Peyer's patch (tissue), 4 donors: Measurements from ENCODE around the gene CBX4. TPM values are rescaled to one million over a fixed set of nuclear protein-coding genes. Genes with fewer than 3 reads are reported as not detected.

Experiments used
- DNase-seq, 3 donors: peaks; one replicate each; pipeline ENCODE4 v3.0.0-alpha.2; 2017 to 2019
- H3K27ac ChIP-seq, 4 donors: fragments of 200-600 bp; sonication (generic); one replicate each; pipeline ENCODE4 v1.5.1; 2016 to 2019
- H3K27me3 ChIP-seq, 2 donors: fragments of 200-600 bp; sonication (generic); one replicate each; pipeline ENCODE4 v1.5.1; 2019
- H3K36me3 ChIP-seq, 3 donors: fragments of 200-600 bp; sonication (generic); one replicate each; pipeline ENCODE4 v1.5.1; 2016 to 2019
- H3K4me1 ChIP-seq, 4 donors: fragments of 200-600 bp; sonication (generic); one replicate each; pipeline ENCODE4 v1.5.1; 2016 to 2019
- H3K4me3 ChIP-seq, 4 donors: fragments of 200-600 bp; sonication (generic); 1 replicate in 3 of 4; 2 replicates in 1 of 4; pipeline ENCODE4 v1.5.1; 2016 to 2019; ENCODE audit warnings: mild to moderate bottlenecking in 1 of 4
- H3K9me3 ChIP-seq, 4 donors: fragments of 200-600 bp; sonication (generic); one replicate each; pipeline ENCODE4 v1.5.1; 2016 to 2019; ENCODE audit warnings: mild to moderate bottlenecking in 1 of 4
- POLR2A ChIP-seq, 2 donors: fragments of 450-650 bp; IDR thresholded peaks; one replicate each; pipeline ENCODE4 v1.5.1; 2017; ENCODE audit warnings: antibody characterized with exemption in 2 of 2, mild to moderate bottlenecking in 2 of 2, moderate library complexity in 2 of 2
- total RNA-seq, 4 donors: library from RNA; depleted of rRNA; stranded (reverse); fragments of >200 nt; gene quantifications; one replicate each; pipeline ENCODE4 v1.1.0, GENCODE V29; 2016
- TF ChIP-seq, protein P1 (sequence below), 6 experiments: fragments of 450-650 bp in 4 of 6; fragments of 200-600 bp in 2 of 6; sonication (generic) in 1 of 6; IDR thresholded peaks; one replicate each; pipeline ENCODE4 v1.5.1; 2017 to 2019; ENCODE audit warnings: antibody characterized with exemption in 6 of 6, mild to moderate bottlenecking in 3 of 6, moderate library complexity in 1 of 6

CBX4 gene
- total RNA-seq, 4 donors from 2014 or later: 4.9 to 19.0 (median 12.3) TPM

DNA sequence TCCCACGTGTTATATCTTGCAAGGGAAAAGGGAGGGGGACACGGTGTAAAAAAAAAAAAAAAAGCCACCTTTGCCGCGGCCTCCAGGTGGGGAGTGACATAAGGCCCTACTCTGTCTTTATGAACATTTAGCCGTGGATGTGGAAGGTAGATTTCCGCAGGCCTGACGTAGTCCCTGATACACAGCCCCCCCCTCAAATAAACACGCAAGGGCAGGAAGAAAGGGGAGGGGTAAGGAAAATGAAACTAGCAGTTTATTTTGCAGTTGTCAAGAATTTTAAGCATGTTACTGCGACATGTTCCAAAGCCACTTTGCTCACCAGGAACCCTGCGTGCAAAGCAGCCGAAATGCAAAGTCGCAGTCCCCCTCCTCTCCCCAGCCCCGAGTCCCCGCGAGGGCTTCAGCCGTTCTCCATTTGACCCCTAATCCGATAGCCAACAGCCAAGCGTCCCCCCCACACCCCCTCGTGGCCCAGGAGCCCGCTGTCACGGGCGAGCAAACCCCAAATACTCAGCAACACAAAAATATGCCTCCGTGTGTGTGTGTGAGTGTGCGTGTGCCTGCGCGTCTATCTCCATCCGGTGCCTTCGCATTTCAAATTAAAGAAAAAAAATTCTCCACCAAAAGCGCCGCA lies 1.2 kb downstream of the CBX4 start:
- H3K36me3 ChIP-seq: peaks cover 0 to 18% (median 0%) of the 10 kb centered on the region in 3 donors
- H3K4me3 ChIP-seq: peak overlapping the region; percentile 79 to 91 (median 88)
- peaks cover 0 to 22% of the 10 kb centered on the region in 2 donors for H3K27me3 ChIP-seq
- TF ChIP-seq, protein P1, sequence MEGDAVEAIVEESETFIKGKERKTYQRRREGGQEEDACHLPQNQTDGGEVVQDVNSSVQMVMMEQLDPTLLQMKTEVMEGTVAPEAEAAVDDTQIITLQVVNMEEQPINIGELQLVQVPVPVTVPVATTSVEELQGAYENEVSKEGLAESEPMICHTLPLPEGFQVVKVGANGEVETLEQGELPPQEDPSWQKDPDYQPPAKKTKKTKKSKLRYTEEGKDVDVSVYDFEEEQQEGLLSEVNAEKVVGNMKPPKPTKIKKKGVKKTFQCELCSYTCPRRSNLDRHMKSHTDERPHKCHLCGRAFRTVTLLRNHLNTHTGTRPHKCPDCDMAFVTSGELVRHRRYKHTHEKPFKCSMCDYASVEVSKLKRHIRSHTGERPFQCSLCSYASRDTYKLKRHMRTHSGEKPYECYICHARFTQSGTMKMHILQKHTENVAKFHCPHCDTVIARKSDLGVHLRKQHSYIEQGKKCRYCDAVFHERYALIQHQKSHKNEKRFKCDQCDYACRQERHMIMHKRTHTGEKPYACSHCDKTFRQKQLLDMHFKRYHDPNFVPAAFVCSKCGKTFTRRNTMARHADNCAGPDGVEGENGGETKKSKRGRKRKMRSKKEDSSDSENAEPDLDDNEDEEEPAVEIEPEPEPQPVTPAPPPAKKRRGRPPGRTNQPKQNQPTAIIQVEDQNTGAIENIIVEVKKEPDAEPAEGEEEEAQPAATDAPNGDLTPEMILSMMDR (IDR thresholded peaks at IDR 0.05): peak in 1 of 6 experiments; percentile 13
- TF ChIP-seq POLR2A (IDR thresholded peaks at IDR 0.05): no peak
- peak overlapping the region; percentile 95 to 99 (median 99) for H3K27ac ChIP-seq
- H3K9me3 ChIP-seq: no peaks in the 10 kb centered on the region
- H3K4me1 ChIP-seq: peaks cover 7 to 73% (median 43%) of the 10 kb centered on the region in 4 donors
- DNase-seq: peak in 1 of 3 donors; percentile 58

DNA sequence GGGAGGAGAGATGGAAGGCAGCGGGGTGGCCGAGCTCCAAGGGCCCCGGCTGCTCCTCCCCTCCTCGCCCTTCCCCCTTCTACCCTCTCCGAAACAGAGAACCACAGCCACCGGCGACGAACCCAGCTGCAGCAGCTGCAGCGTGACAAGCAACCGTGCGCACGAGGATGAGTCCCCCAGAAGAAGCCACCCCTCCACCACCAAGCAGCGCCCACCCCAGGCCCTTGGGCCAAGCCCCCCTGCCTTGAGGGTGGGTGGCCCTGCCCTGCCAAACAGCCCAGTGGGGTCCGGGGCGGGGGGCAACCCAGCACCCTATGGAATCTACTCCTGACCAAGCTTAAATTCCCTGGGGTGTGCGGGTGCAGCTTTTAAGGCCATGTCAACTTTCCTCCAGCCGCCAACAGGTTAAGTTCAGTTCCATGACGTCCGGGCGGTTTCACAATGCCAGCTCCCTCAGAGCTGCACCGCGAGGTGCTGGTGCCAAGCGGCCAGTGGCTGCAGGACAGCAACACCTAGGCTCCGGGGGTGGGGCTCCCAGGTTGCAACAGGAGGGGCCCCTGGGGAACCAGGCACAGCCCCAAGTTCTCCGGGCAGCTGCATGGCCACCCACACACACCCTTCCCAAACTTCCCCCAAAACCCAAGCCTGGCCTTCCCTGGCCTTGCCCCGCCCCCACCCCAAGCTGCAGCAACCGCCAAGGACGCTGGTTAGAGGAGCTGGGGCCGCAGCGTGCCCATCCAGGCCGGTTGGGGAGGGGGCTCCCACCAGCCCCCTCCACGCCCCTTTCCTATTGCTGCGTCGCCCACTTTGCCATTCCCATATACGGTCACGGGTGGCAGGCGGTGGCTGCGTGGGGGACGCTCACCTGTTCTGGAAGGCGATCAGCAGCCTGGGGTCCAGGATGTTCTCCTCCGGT lies 2.0 kb downstream of the CBX4 start:
- no peaks in the 10 kb centered on the region for H3K9me3 ChIP-seq
- H3K36me3 ChIP-seq: peaks cover 0 to 18% (median 0%) of the 10 kb centered on the region in 3 donors
- peaks cover 8 to 73% (median 44%) of the 10 kb centered on the region in 4 donors for H3K4me1 ChIP-seq
- DNase-seq: peak; percentile 70 to 92 (median 87)
- H3K27me3 ChIP-seq: peaks cover 0 to 14% of the 10 kb centered on the region in 2 donors
- H3K27ac ChIP-seq: peak overlapping the region; percentile 95 to 99 (median 99)
- peak in 1 of 2 donors; percentile 59 for TF ChIP-seq POLR2A (IDR thresholded peaks at IDR 0.05)
- TF ChIP-seq, protein P1 (IDR thresholded peaks at IDR 0.05): peak in 3 of 6 experiments; percentile 54 to 56 (median 54)
- peak overlapping the region; percentile 79 to 91 (median 88) for H3K4me3 ChIP-seq

DNA sequence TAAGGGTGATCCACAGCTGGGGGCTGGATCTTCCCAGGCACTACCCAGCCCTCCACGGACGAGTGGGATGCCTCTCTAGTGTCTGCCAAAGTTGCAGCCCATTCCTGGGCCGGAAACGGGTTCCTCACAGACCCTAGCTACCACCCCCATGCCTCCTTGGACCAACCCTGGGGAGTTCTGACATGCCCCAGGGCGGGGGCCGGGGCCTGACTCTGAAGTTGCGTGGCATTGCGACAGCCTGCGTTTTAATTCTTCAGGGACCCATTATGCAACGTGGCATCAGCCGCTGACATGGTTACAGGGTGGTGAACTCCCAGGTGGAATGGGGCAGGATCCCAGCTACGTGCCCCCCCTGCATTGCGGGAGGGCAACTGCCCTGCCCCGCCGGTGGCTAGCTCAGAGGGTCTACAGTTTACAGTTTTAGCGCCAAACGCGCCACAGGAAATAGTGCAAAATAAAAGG lies 2.7 kb downstream of the CBX4 start:
- Histone ChIP-seq H3K4me1 (peaks cover 14 to 73% (median 45%) of the 10 kb centered on the region in 4 donors), H3K36me3 (peaks cover 0 to 18% (median 0%) of the 10 kb centered on the region in 3 donors), H3K9me3 (no peaks in the 10 kb centered on the region), H3K4me3 (peak overlapping the region; percentile 79 to 91 (median 88)), H3K27me3 (peaks cover 0 to 7% of the 10 kb centered on the region in 2 donors), H3K27ac (peak overlapping the region; percentile 95 to 99 (median 99))
- no peak for DNase-seq
- TF ChIP-seq POLR2A (IDR thresholded peaks at IDR 0.05): no peak
- TF ChIP-seq, protein P1 (IDR thresholded peaks at IDR 0.05): no peak

DNA sequence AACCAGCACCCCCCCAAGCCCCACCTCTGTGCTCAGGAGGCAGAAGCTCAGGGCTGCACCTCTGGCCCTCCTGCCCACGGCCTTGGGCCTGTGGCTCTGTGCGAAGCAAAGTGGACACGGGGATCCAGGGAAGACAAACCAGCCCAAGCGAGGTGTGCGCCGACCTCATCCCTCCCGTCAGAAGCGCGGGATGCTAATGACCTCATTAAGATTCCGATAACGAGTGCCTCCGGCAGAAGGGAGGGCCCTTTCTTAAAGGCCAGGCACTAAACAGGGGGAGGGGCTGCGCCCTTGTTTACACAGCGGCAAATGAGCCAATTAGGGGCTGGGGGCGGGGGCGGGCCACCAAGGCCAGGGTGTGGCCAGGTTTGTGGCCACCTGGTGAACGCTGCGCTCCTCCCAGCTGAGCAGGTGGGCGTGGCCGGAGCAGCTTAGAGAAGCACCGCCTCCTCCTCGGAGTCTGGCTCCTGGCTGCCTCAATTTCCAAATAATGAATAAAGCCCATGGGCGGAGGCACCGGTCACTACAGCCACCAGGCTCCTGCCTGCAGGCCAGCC lies 3.2 kb downstream of the CBX4 start:
- no peak for TF ChIP-seq POLR2A (IDR thresholded peaks at IDR 0.05)
- TF ChIP-seq, protein P1 (IDR thresholded peaks at IDR 0.05): no peak
- DNase-seq: peak in 2 of 3 donors; percentile 88 to 91
- Histone ChIP-seq H3K4me1 (peaks cover 16 to 73% (median 42%) of the 10 kb centered on the region in 4 donors), H3K27me3 (peaks cover 0 to 2% of the 10 kb centered on the region in 2 donors), H3K36me3 (peaks cover 0 to 18% (median 0%) of the 10 kb centered on the region in 3 donors), H3K4me3 (peak overlapping the region in 2 of 4 donors; percentile 88 to 91), H3K27ac (peak overlapping the region in 1 of 4 donors; percentile 99), H3K9me3 (no peaks in the 10 kb centered on the region)

DNA sequence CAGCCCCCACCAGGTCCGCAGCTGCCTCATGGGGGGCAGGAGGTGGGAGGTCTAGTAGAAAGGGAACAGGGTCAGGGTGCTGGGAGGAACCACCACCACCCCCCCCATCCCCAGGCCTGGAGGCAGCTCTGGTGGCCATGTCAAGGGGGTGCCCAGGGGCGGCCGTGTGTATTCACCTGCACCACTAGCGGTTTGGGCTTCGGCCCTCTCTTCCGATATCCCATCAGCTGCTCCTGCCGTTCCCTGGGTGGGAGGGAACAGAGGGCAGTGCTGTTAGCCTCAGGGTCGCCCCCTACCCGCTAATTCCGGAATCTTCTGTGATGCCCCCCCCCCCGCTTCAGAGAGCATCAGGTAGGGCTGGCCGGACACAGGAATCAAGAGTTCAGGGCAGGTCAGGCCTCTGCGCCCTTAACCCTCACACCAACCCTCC lies 3.8 kb downstream of the CBX4 start:
- peaks cover 0 to 18% (median 0%) of the 10 kb centered on the region in 3 donors for H3K36me3 ChIP-seq
- H3K4me1 ChIP-seq: peaks cover 16 to 70% (median 38%) of the 10 kb centered on the region in 4 donors
- no peaks in the 10 kb centered on the region for H3K9me3 ChIP-seq
- H3K27ac ChIP-seq: peak overlapping the region in 1 of 4 donors; percentile 99
- H3K27me3 ChIP-seq: no peaks in the 10 kb centered on the region
- DNase-seq: no peak
- no peak overlapping the region for H3K4me3 ChIP-seq
- TF ChIP-seq, protein P1 (IDR thresholded peaks at IDR 0.05): no peak
- TF ChIP-seq POLR2A (IDR thresholded peaks at IDR 0.05): no peak
